AML-193 (cell line): Measurements from ENCODE around the gene WWOX.

Experiments
- DNase-seq, 2 experiments: peaks; one replicate each; lab custom pipeline; 2025; lab: John Stamatoyannopoulos, UW

WWOX gene

GRCh38 chr16:78799429-78799828 is 700.0 kb downstream of the WWOX start:
- DNase-seq, result no peak

GRCh38 chr16:78800523-78800922 is 701.1 kb downstream of the WWOX start:
- no peak for DNase-seq

DNA sequence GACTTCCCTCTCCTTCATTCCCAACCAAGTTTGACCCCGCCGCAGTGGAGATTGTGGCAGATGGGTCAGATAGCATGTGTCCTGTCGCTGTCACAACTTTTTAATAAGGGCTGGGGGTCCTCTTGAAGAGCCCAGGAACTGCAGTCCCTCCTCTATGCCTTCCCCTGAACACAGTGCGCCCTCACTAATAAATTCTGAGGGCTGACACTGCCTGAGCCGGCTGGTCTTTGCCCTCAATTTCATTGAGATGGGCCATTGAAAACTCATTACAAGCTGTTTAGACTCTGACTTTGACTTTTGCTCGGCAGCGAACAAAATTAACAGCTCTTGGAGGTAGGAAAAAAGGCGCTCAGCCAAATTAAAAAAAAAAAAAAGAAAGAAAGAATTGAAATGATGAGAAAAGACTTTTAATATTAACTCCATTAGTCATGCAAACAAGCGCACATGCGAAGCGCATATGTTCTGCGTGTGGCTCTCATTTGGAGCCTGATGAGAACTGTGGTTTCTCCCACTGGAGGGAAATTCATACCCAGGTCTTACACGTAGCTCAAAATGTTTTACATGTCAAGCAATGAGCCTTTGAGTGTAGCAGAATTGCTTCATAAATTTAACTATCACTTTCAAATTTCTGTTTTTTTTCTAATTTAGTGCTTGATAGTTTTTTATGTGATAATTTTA is 704.7 kb downstream of the WWOX start:
- DNase-seq, result no peak

GRCh38 chr16:78805556-78805955 is 706.1 kb downstream of the WWOX start:
- DNase-seq, result no peak

DNA sequence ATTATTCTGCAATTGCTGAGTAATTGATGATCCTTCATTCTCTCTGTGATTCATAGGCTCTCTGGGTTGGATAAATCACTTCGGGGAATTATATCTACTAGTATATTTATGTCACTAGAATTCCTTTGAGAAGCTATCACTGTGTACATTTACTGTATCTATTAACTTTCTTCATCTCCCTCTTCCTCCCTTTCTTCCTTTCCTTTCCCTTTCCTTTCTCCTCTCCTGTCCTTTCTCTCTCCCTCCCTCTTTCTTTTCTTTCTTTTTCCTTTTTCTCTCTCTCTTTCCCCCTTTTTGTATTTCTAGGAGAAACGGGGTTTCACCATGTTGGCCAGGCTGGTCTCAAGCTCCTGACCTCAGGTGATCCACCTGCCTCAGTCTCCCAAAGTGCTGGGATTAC is 711.8 kb downstream of the WWOX start:
- no peak for DNase-seq

GRCh38 chr16:78812582-78812981 is 713.1 kb downstream of the WWOX start:
- no peak for DNase-seq

- DNase-seq, result no peak
Measured at GRCh38 chr16:78813661-78814311, 714.3 kb downstream of the WWOX start.

DNA sequence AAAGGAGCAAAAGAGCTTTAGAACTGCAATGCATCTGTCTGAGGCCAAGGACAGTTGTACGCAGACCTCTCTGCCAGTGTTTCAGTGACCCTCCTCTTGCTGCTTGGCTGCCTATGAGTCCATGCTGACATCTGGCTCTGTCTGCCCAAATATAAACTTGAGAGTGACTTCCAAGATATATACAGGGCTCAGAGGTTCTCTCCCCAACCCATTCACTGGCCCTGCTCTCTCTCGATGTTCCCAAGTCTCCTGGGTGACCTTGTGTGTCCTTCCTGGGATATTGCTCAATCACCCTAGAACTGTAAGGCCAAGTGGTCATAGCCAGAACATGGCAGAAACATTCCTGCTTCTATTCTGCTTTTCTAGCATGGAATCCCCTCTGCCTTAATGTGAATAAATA is 716.3 kb downstream of the WWOX start:
- DNase-seq, result no peak

DNA sequence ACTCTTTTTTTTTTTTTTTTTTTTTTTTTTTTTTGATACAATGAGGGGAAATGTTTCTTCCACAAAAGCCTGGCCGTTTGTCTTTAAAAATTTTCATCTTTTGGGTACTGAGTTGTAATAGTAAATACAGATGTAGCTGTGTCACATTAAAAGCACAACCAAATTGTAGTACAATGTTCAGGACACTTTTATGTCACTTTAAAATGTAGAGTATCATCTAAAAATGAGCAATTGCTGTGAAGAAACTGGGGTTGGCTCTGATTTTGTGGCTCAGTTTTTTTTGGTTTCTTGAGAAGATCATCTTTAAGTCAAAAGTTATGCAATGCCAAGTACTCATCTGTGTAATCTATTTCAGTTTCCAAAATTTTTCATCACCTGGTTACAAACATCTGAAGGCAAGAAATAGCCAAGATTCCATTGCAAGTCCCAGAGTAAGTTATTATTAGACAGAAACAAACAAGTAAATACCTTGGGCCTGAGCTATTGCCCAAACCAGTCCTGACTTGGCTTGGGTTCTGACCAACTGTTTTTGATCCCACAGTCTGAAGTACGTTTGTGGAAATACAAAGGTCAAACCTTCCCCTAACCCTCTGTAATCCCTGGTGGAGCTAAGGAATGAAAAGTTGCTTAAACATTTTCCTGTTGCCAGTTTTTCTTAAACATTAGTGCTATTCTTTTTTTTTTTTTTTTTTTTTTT is 717.2 kb downstream of the WWOX start:
- DNase-seq, result no peak

DNA sequence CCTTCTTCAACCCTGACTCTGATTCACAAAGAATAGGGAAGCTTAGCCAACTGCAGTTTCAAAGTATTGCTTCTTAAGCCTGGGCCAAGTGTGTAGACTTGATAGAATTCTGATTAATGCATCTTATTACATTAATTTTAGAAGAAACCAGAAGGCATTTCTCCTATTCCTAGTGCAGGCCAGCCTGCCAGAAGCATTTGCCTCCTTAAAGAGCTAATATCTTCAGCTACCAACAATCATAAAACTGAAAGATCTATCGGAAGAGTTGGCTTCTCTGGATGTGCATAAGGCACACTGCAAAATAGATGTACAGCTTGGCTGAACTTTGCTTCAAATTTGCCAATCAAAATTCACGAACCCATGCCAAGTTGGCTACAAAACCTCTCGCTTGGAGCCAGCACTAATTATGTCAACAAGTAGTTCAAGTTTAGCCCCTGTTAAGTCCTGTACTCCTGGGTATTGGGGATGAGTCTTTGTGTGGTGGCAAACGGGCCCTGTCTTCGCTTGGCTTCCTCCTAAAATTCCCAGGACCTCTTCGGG is 717.8 kb downstream of the WWOX start:
- no peak for DNase-seq

GRCh38 chr16:78821335-78821734 is 721.9 kb downstream of the WWOX start:
- DNase-seq, result no peak

DNA sequence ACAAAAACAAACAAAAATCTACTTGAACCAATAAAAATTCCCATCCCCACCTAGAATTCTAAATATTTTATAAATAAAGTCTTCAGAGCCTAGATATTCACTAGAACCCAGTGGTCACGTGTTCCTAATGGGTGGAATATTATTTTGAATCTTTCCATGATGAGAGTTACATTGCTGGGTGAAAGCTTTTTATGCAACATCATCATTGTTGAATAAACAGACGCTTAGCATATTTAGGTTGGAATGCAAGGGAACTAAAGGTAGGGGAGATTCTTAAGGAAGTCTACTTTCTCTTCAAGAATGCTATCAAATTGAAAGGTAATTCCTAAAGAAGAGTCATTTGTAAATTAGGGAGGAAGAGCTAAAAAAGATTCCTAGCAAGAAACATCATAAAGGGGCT is 723.1 kb downstream of the WWOX start:
- DNase-seq, result no peak

DNA sequence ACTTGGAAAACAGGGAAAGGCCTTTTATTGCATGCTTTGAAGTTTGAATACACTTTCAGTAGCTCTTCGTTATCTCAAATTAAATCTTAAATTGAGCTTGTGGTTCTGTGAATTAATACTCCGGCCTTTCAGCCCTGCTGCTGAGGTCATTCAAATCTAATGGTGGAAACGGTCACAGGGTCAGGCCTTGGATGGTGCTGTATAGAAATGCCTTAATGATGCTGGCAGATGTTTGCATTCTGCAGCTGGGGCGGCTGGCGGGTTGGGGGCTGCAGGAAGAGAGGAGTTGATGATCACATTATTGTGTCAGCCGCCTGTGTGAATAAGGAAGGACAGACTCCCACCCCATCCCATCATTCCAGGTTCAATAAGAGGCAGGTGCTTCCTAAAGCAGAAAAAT is 723.6 kb downstream of the WWOX start:
- DNase-seq, result no peak

DNA sequence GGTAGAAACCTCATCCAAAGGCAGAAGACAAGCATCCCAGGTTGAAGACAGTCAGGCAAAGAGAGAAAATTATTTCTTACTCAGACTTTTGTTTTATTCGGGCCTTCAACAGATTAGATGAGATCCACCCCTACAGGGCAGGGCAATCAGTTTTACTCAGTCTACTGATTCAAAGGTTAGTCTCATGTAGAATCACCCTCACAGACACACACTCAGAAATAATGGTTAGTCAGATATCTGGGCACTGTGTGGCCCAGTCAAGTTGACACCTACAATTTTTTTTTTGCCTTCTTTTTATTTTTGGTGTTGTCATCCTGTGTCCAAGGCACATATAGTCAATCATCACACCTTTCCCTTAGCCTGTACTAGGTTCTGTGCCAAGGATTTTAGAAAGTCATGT is 729.8 kb downstream of the WWOX start:
- no peak for DNase-seq

DNA sequence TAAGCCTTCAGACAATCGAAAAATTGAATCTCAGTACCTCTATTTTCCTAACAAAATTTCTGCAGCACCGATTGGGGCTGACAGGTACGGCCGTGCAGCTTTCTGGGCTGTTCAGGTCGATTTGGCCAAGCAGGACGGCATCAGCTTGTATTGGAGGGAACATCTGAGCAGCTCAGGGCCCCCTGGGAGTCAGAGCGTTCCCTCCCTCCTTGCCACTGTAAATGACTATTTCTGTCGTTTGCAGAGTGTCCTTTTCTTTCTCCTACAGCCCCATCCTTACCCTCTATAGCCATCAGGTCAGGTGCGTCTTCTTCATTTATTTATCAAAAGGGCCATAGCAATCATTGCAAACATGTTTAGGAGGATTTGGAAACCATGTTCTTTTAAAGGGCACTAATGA is 731.1 kb downstream of the WWOX start:
- DNase-seq, result no peak

- no peak for DNase-seq
Measured at GRCh38 chr16:78832100-78832499, 732.6 kb downstream of the WWOX start.

GRCh38 chr16:78836802-78837491 is 737.5 kb downstream of the WWOX start:
- no peak for DNase-seq

GRCh38 chr16:78837706-78838105 is 738.3 kb downstream of the WWOX start:
- no peak for DNase-seq

DNA sequence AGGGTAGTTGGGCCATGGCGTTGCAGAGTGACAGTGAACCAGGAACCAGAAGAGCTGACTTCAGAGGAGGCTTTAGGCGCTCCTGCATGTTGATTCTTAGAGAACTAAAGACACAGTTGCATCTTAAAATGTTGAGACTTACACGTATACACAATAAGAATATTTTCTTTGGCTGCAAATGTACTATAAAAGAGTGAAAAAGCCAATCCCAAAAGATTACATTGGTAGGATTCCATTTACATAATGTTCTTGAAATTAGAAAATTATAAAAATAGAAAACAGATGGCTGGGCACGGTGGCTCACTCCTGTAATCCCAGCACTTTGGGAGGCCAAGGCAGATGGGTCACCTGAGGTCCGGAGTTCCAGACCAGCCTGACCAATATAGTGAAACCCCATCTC is 738.8 kb downstream of the WWOX start:
- DNase-seq, result no peak

DNA sequence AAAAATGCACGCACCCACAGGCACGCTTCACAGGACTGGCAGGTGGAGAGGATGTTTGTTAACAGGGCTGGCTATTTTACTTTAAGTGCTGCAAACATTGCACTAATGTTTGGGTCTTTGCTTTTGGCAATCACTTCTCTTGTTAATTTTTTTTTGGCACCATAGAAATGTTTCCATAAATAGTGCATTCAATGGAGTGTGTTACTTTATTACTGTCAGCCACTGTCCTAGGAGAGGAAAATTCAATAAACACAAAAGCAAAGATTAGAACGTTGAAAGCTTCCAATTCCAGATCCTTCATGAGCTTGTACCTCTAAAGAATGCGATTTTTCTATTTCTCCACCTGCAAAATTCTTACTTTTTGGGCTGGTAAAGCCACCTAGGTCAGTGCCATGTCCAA is 743.5 kb downstream of the WWOX start:
- no peak for DNase-seq

GRCh38 chr16:78843978-78844377 is 744.5 kb downstream of the WWOX start:
- DNase-seq, result no peak

DNA sequence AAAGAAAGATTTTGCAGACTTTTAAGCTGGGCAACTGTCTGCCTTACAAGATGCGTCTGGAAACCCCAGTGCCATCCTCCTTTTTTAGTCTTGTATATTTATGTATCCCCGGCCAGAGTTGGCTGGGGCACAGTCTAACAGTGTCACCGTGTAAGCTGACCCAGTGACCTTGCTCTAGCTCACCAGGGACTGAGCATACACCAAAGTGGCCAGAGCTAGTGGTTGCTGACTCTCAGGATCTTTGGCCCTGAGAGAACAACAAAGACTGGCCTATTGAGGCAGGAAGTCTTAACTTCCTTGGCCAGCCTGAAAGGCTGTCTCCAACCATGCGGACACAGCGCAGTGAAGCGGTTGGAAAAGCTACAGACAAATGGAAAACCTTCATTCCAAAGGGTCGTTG is 745.2 kb downstream of the WWOX start:
- no peak for DNase-seq

GRCh38 chr16:78851266-78851665 is 751.8 kb downstream of the WWOX start:
- no peak for DNase-seq
